GM12872 (cell line): Measurements from ENCODE around the gene NRXN3.

Experiments used
- CTCF ChIP-seq: IDR thresholded peaks from 3 replicates; pipeline ENCODE4 v1.5.1; 2011; ENCODE audit warnings: low read depth, mild to moderate bottlenecking, low read length, moderate library complexity; ENCODE audit not compliant: insufficient read depth

The NRXN3 gene

GRCh38 chr14:78170203-78170602, at the start of gene NRXN3:
TSS of gene NRXN3 (plus strand) at chr14:78170373. CDS start at chr14:78243094, 72,721 bp downstream.
- TF ChIP-seq CTCF = no peak

GRCh38 chr14:78122436-78122835, 47.7 kb upstream of the NRXN3 start:
- no peak for TF ChIP-seq CTCF

- no peak for TF ChIP-seq CTCF
Observed at GRCh38 chr14:78123650-78124253, 46.4 kb upstream of the NRXN3 start.

- TF ChIP-seq CTCF = no peak
Observed at GRCh38 chr14:78127961-78128360, 42.2 kb upstream of the NRXN3 start.

- TF ChIP-seq CTCF = no peak
Observed at GRCh38 chr14:78129375-78129774, 40.8 kb upstream of the NRXN3 start.

- TF ChIP-seq CTCF = no peak
Observed at GRCh38 chr14:78130356-78130755, 39.8 kb upstream of the NRXN3 start.

GRCh38 chr14:78131201-78131600, 39.0 kb upstream of the NRXN3 start:
- no peak for TF ChIP-seq CTCF
